Measurements from ENCODE around the gene CARD6. TPM values are rescaled to one million over a fixed set of nuclear protein-coding genes. Genes with fewer than 3 reads are reported as not detected.
A peak's percentile ranks its signal among the peaks of the same experiment; 100 is the strongest.

Gene CARD6
- total and polyA plus RNA-seq, 2 of the 13 experiments (the other 11 are each of a cell fraction or from before 2014, with no cell fraction given) = 0.33 to 1.4 TPM

DNA sequence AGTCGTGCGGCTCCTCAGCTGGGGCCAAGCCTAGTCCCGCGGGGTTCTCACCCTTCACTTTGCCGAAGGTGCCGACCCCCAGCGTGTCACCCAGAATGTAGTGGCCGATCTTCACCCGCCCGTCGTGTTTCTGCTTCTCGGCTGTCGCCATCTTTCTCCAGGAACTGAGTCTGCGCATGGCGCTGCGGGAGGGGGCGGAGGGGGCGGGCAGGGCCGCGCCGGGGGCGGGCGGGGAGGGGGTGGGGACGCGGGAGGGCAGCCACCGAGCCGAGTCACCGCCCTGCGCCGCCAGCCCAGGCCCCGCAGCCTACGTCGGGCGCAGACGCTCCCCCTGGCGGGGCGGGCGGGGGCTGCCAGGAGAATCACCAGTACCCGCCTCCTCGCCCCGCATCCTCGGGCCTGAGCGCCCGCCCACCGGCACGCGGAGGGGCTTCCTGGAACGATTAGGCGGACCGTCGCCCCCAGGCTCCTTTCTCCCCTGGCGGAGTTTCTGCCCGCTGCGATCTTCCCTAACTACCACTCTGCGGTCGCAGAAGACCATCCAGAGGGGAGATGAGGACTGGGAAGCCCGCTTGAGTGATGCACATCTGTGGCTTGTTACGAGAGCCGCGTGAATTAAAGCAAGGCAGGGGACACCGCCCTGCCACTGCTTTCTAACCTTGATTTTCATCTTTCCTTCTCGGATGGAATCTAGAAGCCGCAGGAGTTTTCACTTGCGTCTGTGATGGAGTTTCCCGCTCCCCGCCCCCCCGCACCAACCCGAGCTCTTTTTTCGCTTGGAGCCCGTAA is 43.0 kb upstream of the CARD6 start, which contains the start of gene PRKAA1:
Gene PRKAA1, minus strand, starts transcription at position 363 of the 789 bp plus-strand sequence. Its CDS starts 185 bp downstream, at position 178.
- peaks cover 43% of the 10 kb centered on the region for H3K79me2 ChIP-seq (ENCODE audit: insufficient read depth, low read length)
- no peak for TF ChIP-seq ZNF468 (CRISPR knock-in tag; IDR thresholded peaks at IDR 0.05)
- TF ChIP-seq, protein P1, sequence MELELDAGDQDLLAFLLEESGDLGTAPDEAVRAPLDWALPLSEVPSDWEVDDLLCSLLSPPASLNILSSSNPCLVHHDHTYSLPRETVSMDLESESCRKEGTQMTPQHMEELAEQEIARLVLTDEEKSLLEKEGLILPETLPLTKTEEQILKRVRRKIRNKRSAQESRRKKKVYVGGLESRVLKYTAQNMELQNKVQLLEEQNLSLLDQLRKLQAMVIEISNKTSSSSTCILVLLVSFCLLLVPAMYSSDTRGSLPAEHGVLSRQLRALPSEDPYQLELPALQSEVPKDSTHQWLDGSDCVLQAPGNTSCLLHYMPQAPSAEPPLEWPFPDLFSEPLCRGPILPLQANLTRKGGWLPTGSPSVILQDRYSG (CRISPR knock-in tag; IDR thresholded peaks at IDR 0.05) = peak; percentile 82; the same call in 1 of the 2 replicates
- TF ChIP-seq NBN (conservative IDR thresholded peaks at IDR 0.05) = no peak
- TF ChIP-seq TEAD3 (CRISPR knock-in tag; optimal IDR thresholded peaks at IDR 0.05; ENCODE audit: borderline replicate concordance) = no peak
- no peak for TF ChIP-seq KLF6 (CRISPR knock-in tag; IDR thresholded peaks at IDR 0.05)
- TF ChIP-seq, protein P2, sequence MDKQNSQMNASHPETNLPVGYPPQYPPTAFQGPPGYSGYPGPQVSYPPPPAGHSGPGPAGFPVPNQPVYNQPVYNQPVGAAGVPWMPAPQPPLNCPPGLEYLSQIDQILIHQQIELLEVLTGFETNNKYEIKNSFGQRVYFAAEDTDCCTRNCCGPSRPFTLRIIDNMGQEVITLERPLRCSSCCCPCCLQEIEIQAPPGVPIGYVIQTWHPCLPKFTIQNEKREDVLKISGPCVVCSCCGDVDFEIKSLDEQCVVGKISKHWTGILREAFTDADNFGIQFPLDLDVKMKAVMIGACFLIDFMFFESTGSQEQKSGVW (CRISPR knock-in tag; IDR thresholded peaks at IDR 0.05; ENCODE audit: borderline replicate concordance) = no peak
- TF ChIP-seq SCMH1 (CRISPR knock-in tag; IDR thresholded peaks at IDR 0.05; ENCODE audit: borderline replicate concordance) = no peak
- TF ChIP-seq TAF1 (CRISPR knock-in tag; IDR thresholded peaks at IDR 0.05) = peak; percentile 85
- no peak for TF ChIP-seq NR2F6 (IDR thresholded peaks at IDR 0.05)
- no peak; the same call in 1 of the 2 replicates for TF ChIP-seq NR2F6 (CRISPR knock-in tag; IDR thresholded peaks at IDR 0.05)
- TF ChIP-seq, protein P3, sequence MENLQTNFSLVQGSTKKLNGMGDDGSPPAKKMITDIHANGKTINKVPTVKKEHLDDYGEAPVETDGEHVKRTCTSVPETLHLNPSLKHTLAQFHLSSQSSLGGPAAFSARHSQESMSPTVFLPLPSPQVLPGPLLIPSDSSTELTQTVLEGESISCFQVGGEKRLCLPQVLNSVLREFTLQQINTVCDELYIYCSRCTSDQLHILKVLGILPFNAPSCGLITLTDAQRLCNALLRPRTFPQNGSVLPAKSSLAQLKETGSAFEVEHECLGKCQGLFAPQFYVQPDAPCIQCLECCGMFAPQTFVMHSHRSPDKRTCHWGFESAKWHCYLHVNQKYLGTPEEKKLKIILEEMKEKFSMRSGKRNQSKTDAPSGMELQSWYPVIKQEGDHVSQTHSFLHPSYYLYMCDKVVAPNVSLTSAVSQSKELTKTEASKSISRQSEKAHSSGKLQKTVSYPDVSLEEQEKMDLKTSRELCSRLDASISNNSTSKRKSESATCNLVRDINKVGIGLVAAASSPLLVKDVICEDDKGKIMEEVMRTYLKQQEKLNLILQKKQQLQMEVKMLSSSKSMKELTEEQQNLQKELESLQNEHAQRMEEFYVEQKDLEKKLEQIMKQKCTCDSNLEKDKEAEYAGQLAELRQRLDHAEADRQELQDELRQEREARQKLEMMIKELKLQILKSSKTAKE (CRISPR knock-in tag; IDR thresholded peaks at IDR 0.05; ENCODE audit: borderline replicate concordance) = no peak
- TF ChIP-seq RBAK (CRISPR knock-in tag; IDR thresholded peaks at IDR 0.05) = no peak
- TF ChIP-seq MTA3 (CRISPR knock-in tag; IDR thresholded peaks at IDR 0.05) = no peak
- no peak for TF ChIP-seq RFX1 (IDR thresholded peaks at IDR 0.05)
- TF ChIP-seq HCFC1 (IDR thresholded peaks at IDR 0.05; ENCODE audit: low read depth, low read length) = no peak; the same call in 1 of the 2 replicates
- TF ChIP-seq CCDC6 (CRISPR knock-in tag; IDR thresholded peaks at IDR 0.05) = peak; percentile 64; the same call in 1 of the 2 replicates
- peak; percentile 90 for TF ChIP-seq HNRNPLL (IDR thresholded peaks at IDR 0.05; ENCODE audit: low read depth, low read length, poor library complexity, severe bottlenecking)
- TF ChIP-seq ZSCAN25 (CRISPR knock-in tag; IDR thresholded peaks at IDR 0.05) = no peak
- no peak for TF ChIP-seq ARHGAP35 (CRISPR knock-in tag; IDR thresholded peaks at IDR 0.05; ENCODE audit: borderline replicate concordance)
- no peak for TF ChIP-seq ZSCAN22 (CRISPR knock-in tag; IDR thresholded peaks at IDR 0.05)
- no peak for TF ChIP-seq ZNF703 (CRISPR knock-in tag; IDR thresholded peaks at IDR 0.05; ENCODE audit: borderline replicate concordance)
- no peak for TF ChIP-seq NR2F1 (CRISPR knock-in tag; IDR thresholded peaks at IDR 0.05)

More for the DNA sequence above, 43.0 kb upstream of the CARD6 start, which contains the start of gene PRKAA1:
- peaks cover 12% of the 10 kb centered on the region for H4K20me1 ChIP-seq (ENCODE audit: insufficient read depth, low read length)
- under 1% methylated on average over 24 of the region's 70 CpGs for WGBS (ENCODE audit: low lambda C conversion rate)
- H2AFZ ChIP-seq (ENCODE audit: low read length) = peak within 1 kb of the TSS; percentile 92
- no peaks in the 10 kb centered on the region; a peak in 1 of 5 replicates for H3K27me3 ChIP-seq (ENCODE audit: control insufficient read depth in 1 of 2, insufficient read depth in 2 of 2, low read length in 2 of 2)
- POLR2A ChIA-PET = interaction anchor here (0.6 to 2.2 kb wide), 9 partner anchors 8 to 617 kb away, joined by 3 to 11 read pairs (median 4); no protein-coding TSS in a partner anchor
- H3K27ac ChIP-seq (ENCODE audit: extremely low read length, insufficient read depth, low read length) = peak within 1 kb of the TSS; percentile 93
- peak; percentile 71 for DNase-seq (ENCODE audit: low spot score)
- no peaks in the 10 kb centered on the region for H3K36me3 ChIP-seq (replicated peaks in 1 of 2; ENCODE audit: control insufficient read depth in 1 of 2, insufficient read depth in 2 of 2, low read length in 2 of 2)
- intact Hi-C loops (cut with micrococcal nuclease; ENCODE audit: unreplicated experiment) (loop anchor here (1.0 kb wide), 2 partner anchors 36 to 43 kb away; partner anchors contain the start of gene TTC33), in situ Hi-C loops (cut with HindIII; ENCODE audit: extremely low pct_ligation_motif_present, low pct_unique_long_range_greater_than_20kb) (no loop called here)
- CTCF ChIA-PET (ENCODE audit: low intra/inter-chr PET ratio, low total read pairs) = interaction anchor here (1.7 kb wide), 1 partner anchor 43 kb away, joined by 19 read pairs; the partner anchor contains the start of gene TTC33
- BruUV-seq (replicated peaks) = no TSS peak
- peak within 1 kb of the TSS; percentile 92 for H3K9ac ChIP-seq (ENCODE audit: insufficient read depth, low read depth, low read length)
- peak; percentile 95 for ATAC-seq
- peak within 1 kb of the TSS; percentile 94 to 98 (median 96) for H3K4me3 ChIP-seq (replicated peaks in 1 of 3; ENCODE audit: insufficient read depth in 1 of 3, low read depth in 2 of 3, low read length in 3 of 3)
- H3K4me1 ChIP-seq (ENCODE audit: insufficient read depth, low read length) = peaks cover 63% of the 10 kb centered on the region
- H3K4me2 ChIP-seq (ENCODE audit: low read depth, low read length) = peak within 1 kb of the TSS; percentile 92
- FAIRE-seq = no peak
- H3K9me3 ChIP-seq (ENCODE audit: low read length) = no peaks in the 10 kb centered on the region
